ENCODE results near the gene GRB10. TPM values are rescaled to one million over a fixed set of nuclear protein-coding genes. Genes with fewer than 3 reads are reported as not detected.
A peak's percentile ranks its signal among the peaks of the same experiment; 100 is the strongest.

Gene GRB10
- polyA plus RNA-seq (2011; rRNA removed), result 23.2 and 42.3 TPM in 2 replicates
- polyA plus RNA-seq (2012; cell fraction: cytosol; rRNA removed), result 10.1 and 12.7 TPM in 2 replicates
- 19.9 and 33.8 TPM in 2 replicates for polyA plus RNA-seq (2012; cell fraction: nucleus; rRNA removed)
- 34.7 to 37.6 TPM (median 37.0 TPM) in 3 replicates for polyA plus RNA-seq (2017; fragmentation: RNase III; extraction: RNeasy Plus Mini Kit Qiagen cat#74134 plus additional on column Dnase treatment)
- 64.5 and 88.4 TPM in 2 replicates for polyA minus RNA-seq (2011; rRNA and poly(A)+ RNA removed)

DNA sequence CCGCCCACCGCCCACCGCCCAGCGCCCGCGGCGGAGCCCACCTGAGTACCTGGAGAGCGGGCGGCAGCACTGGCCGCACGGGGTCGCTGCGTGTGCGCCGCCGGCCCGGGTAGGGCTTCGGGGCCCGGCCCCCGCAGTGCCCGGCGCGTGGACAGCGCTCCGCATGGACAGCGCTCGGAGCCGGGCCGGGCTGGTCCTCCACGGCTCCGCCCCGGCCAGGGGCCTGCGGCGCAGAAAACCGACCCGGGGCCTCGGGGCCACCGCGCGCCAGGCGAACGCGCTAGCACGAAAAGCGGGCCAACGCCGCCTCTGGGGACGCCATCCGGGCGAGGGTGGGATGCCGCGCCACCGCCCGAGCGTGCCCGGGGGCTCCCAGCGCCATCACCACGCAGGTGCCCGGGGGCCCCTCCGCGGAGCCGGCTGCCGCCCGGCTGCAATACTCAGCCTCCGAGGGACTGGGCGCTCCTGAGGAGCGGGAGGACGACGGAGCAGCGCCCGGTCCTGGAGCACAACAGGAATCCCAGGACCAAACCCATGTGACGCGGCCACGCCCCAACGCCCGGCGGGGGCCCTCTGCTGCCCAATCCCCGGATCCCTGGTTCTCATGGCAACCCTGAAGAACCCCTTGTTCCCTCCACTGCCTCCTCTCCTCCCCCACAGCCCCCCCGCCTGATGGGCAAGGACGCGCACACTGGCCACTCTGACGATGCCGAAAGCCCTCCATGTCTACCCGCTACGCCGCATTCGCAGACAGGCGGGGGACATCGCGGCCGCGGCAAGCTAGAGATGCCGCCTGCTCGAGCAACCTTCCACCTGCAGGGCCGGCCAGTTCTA, at the start of gene GRB10:
GRB10 (minus strand) TSS at position 522 of the 834 bp plus-strand sequence. CDS start 50,574 bp downstream, outside the sequence.
- peaks cover 24% of the 10 kb centered on the region for H3K4me1 ChIP-seq
- 80% methylated on average over 37 of the region's 95 CpGs for WGBS (ENCODE audit: missing lambda C conversion rate)
- CTCF ChIA-PET, result interaction anchor here (1.0 to 1.3 kb wide), 2 partner anchors 14 to 285 kb away, joined by 3 to 6 read pairs; no protein-coding TSS in a partner anchor
- FAIRE-seq (no peak), DNase-seq (ENCODE audit: low read depth in 1 of 2, low spot score in 1 of 2) (no peak), ATAC-seq (peak; percentile 70 to 72)
- H3K4me2 ChIP-seq, result peak within 1 kb of the TSS; percentile 60
- peak within 1 kb of the TSS; percentile 51 to 80; a peak in 4 of 6 replicates for H3K27ac ChIP-seq
- peak within 1 kb of the TSS; percentile 46 for H3K4me3 ChIP-seq
- H3K9me3 ChIP-seq, result no peaks in the 10 kb centered on the region
- POLR2A ChIA-PET, result no interaction called here
- TF ChIP-seq, protein P1, sequence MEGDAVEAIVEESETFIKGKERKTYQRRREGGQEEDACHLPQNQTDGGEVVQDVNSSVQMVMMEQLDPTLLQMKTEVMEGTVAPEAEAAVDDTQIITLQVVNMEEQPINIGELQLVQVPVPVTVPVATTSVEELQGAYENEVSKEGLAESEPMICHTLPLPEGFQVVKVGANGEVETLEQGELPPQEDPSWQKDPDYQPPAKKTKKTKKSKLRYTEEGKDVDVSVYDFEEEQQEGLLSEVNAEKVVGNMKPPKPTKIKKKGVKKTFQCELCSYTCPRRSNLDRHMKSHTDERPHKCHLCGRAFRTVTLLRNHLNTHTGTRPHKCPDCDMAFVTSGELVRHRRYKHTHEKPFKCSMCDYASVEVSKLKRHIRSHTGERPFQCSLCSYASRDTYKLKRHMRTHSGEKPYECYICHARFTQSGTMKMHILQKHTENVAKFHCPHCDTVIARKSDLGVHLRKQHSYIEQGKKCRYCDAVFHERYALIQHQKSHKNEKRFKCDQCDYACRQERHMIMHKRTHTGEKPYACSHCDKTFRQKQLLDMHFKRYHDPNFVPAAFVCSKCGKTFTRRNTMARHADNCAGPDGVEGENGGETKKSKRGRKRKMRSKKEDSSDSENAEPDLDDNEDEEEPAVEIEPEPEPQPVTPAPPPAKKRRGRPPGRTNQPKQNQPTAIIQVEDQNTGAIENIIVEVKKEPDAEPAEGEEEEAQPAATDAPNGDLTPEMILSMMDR (IDR thresholded peaks at IDR 0.05), result peak; percentile 46
- TF ChIP-seq FOSL2 (IDR thresholded peaks at IDR 0.05), result no peak
- no peak for TF ChIP-seq FOSL2 (CRISPR knock-in tag; IDR thresholded peaks at IDR 0.05)
- peak; percentile 41; the same call in 1 of the 3 replicates for TF ChIP-seq SMC3 (IDR thresholded peaks at IDR 0.05)
- TF ChIP-seq RAD21 (conservative IDR thresholded peaks at IDR 0.05 in 1 of 2, IDR thresholded peaks at IDR 0.05 in 1 of 2), result peak; percentile 16 to 54; a peak in 4 of 5 replicates
- no peak for TF ChIP-seq HOXB5 (CRISPR knock-in tag; IDR thresholded peaks at IDR 0.05)
- no peak for TF ChIP-seq RARB (CRISPR knock-in tag; IDR thresholded peaks at IDR 0.05)
- TF ChIP-seq PHF8 (IDR thresholded peaks at IDR 0.05; ENCODE audit: borderline replicate concordance, low read depth), result no peak

GRCh38 chr7:50828801-50829200, 46.1 kb upstream of the GRB10 start:
- ChIA-PET CTCF (interaction anchor here (2.8 kb wide), 1 partner anchor 10 kb away, joined by 7 read pairs; no protein-coding TSS in a partner anchor), POLR2A (no interaction called here)
- H3K27ac ChIP-seq, result peak overlapping the region in 1 of 2 experiments; percentile 66; a peak in 4 of 6 replicates
- no peak overlapping the region for H3K4me2 ChIP-seq
- no peak overlapping the region for H3K4me3 ChIP-seq
- WGBS (ENCODE audit: missing lambda C conversion rate), result 85% methylated on average over 2 of the region's 2 CpGs
- no peaks in the 10 kb centered on the region for H3K9me3 ChIP-seq
- no peak for DNase-seq (ENCODE audit: low read depth in 1 of 2, low spot score in 1 of 2)
- ATAC-seq, result no peak
- TF ChIP-seq CHD2 (IDR thresholded peaks at IDR 0.05; ENCODE audit: low read length, partially characterized antibody) (no peak), BHLHE40 (IDR thresholded peaks at IDR 0.05; ENCODE audit: low read depth, low read length) (no peak), FOSL2 (IDR thresholded peaks at IDR 0.05) (no peak), FOSL2 (CRISPR knock-in tag; IDR thresholded peaks at IDR 0.05) (no peak), MAX (IDR thresholded peaks at IDR 0.05) (no peak), CBX8 (IDR thresholded peaks at IDR 0.05) (no peak), ESRRA (IDR thresholded peaks at IDR 0.05; ENCODE audit: borderline replicate concordance, low read length) (no peak), ZC3H11A (IDR thresholded peaks at IDR 0.05) (no peak), SREBF2 (IDR thresholded peaks at IDR 0.05) (no peak), MAFK (IDR thresholded peaks at IDR 0.05; ENCODE audit: partially characterized antibody) (no peak), ZNF302 (CRISPR knock-in tag; IDR thresholded peaks at IDR 0.05) (no peak), JUN (IDR thresholded peaks at IDR 0.05) (no peak), CEBPB (IDR thresholded peaks at IDR 0.05) (no peak), PHF8 (IDR thresholded peaks at IDR 0.05; ENCODE audit: borderline replicate concordance, low read depth) (no peak), NPAS2 (CRISPR knock-in tag; IDR thresholded peaks at IDR 0.05; ENCODE audit: borderline replicate concordance) (no peak), EHMT2 (IDR thresholded peaks at IDR 0.05; ENCODE audit: low read depth) (no peak), HOXB13 (CRISPR knock-in tag; IDR thresholded peaks at IDR 0.05; ENCODE audit: low read depth) (no peak), HEYL (CRISPR knock-in tag; IDR thresholded peaks at IDR 0.05) (no peak)
- TF ChIP-seq, protein P2, sequence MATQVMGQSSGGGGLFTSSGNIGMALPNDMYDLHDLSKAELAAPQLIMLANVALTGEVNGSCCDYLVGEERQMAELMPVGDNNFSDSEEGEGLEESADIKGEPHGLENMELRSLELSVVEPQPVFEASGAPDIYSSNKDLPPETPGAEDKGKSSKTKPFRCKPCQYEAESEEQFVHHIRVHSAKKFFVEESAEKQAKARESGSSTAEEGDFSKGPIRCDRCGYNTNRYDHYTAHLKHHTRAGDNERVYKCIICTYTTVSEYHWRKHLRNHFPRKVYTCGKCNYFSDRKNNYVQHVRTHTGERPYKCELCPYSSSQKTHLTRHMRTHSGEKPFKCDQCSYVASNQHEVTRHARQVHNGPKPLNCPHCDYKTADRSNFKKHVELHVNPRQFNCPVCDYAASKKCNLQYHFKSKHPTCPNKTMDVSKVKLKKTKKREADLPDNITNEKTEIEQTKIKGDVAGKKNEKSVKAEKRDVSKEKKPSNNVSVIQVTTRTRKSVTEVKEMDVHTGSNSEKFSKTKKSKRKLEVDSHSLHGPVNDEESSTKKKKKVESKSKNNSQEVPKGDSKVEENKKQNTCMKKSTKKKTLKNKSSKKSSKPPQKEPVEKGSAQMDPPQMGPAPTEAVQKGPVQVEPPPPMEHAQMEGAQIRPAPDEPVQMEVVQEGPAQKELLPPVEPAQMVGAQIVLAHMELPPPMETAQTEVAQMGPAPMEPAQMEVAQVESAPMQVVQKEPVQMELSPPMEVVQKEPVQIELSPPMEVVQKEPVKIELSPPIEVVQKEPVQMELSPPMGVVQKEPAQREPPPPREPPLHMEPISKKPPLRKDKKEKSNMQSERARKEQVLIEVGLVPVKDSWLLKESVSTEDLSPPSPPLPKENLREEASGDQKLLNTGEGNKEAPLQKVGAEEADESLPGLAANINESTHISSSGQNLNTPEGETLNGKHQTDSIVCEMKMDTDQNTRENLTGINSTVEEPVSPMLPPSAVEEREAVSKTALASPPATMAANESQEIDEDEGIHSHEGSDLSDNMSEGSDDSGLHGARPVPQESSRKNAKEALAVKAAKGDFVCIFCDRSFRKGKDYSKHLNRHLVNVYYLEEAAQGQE (IDR thresholded peaks at IDR 0.05), result no peak
- TF ChIP-seq, protein P1 (IDR thresholded peaks at IDR 0.05), result no peak
- TF ChIP-seq, protein P3, sequence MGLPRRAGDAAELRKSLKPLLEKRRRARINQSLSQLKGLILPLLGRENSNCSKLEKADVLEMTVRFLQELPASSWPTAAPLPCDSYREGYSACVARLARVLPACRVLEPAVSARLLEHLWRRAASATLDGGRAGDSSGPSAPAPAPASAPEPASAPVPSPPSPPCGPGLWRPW (IDR thresholded peaks at IDR 0.05), result no peak
- H3K4me1 ChIP-seq, result peaks cover 66% of the 10 kb centered on the region
- FAIRE-seq, result no peak

All from A549 (cell line).